Measurements from ENCODE around the gene CIAPIN1. TPM values are rescaled to one million over a fixed set of nuclear protein-coding genes. Genes with fewer than 3 reads are reported as not detected.
A peak's percentile ranks its signal among the peaks of the same experiment; 100 is the strongest.

The CIAPIN1 gene
- total and polyA plus RNA-seq, 2 of the 4 experiments (the other 2 are of a cell fraction), result 41.6 to 47.7 TPM

DNA sequence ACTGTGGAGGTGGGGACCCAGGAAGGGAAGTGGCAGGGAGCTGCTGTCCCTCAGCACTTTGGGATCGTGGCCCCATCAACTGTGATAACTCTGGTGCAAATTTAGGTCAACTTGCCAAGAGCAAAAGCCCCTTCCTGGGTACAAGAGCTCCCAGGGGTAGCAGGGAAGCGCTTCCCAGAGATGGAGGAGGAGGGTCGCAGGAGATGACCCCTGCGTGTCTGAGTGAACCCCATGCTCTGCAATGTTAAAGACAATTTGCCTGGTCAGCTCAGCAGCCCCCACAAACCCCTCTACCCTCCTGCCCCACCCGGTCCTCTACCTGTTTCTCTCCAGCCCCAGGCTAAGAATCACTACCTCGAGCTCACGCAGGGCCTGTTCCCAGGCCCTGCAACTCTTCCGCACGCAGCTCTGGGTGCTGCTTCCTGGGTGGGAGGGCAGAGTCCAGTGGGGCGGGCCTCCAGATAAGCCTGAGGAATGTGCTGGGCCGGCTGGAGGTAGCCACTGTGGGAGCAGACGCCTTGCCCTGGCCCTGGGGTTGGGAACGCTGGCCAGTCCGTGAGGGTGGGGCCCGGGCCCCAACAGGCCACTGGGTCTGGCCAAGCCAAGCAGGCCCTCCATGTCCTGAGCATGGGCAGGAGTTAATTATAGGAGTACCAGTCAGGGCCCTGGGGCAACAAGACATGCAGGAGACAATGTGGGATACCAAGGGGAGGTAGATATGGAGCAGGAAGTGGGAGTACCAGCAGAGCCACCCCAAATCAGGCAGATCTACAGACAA is 33.0 kb upstream of the CIAPIN1 start:
- Histone ChIP-seq H3K23ac (ENCODE audit: low read depth, low read length) (no peak overlapping the region; the same call in 1 of the 2 replicates), H4K5ac (ENCODE audit: low read depth, low read length) (peak overlapping the region; percentile 34; the same call in 1 of the 2 replicates), H3K4ac (ENCODE audit: low read depth, low read length) (peak overlapping the region; percentile 48), H2BK15ac (ENCODE audit: low read depth, low read length) (no peak overlapping the region; the same call in 2 of the 3 replicates), H3K9me1 (ENCODE audit: insufficient read depth, low read length) (no peaks in the 10 kb centered on the region; the same call in 1 of the 2 replicates), H2AFZ (replicated peaks; ENCODE audit: low read length, poor library complexity) (peak overlapping the region; percentile 86), H2BK120ac (ENCODE audit: low read depth, low read length) (no peak overlapping the region), H2AK5ac (ENCODE audit: low read depth, low read length) (0 out of 2 replicates have a peak overlapping the region, but pooled peaks have one; percentile 33), H3K56ac (ENCODE audit: extremely low read depth, insufficient read depth, low read length) (no peak overlapping the region; the same call in 1 of the 2 replicates), H4K8ac (ENCODE audit: low read depth in 2 of 2, low read length in 2 of 2) (peak overlapping the region in 1 of 2 experiments; percentile 76; a peak in 3 of 4 replicates), H3K14ac (replicated peaks; ENCODE audit: low read depth, low read length) (0 out of 2 replicates have a peak overlapping the region, but pooled peaks have one; percentile 11), H3K36me3 (ENCODE audit: control insufficient read depth, insufficient read depth, low read length) (no peaks in the 10 kb centered on the region), H3K4me1 (ENCODE audit: control insufficient read depth, insufficient read depth, low read length) (peaks cover 12% of the 10 kb centered on the region), H3K18ac (ENCODE audit: low read depth, low read length) (no peak overlapping the region), H3K4me2 (ENCODE audit: low read depth, low read length) (peak overlapping the region; percentile 90; the same call in 1 of the 2 replicates), H2BK5ac (ENCODE audit: low read depth, low read length, poor library complexity, severe bottlenecking) (no peak overlapping the region), H4K20me1 (ENCODE audit: insufficient read depth, low read length) (no peaks in the 10 kb centered on the region; the same call in 1 of the 2 replicates), H3K27ac (ENCODE audit: insufficient read depth, low read length) (no peak overlapping the region), H2AK9ac (replicated peaks; ENCODE audit: low read depth, low read length, poor library complexity) (peak overlapping the region; percentile 84), H2BK20ac (ENCODE audit: low read depth, low read length) (no peak overlapping the region), H3K4me3 (ENCODE audit: insufficient read depth, low read depth, low read length) (peak overlapping the region; percentile 42), H3K9me3 (ENCODE audit: control insufficient read depth, insufficient read depth, low read length) (no peaks in the 10 kb centered on the region), H3K27me3 (ENCODE audit: control insufficient read depth, insufficient read depth, low read length) (no peaks in the 10 kb centered on the region), H3K79me1 (ENCODE audit: low read depth in 1 of 2, low read length in 2 of 2) (peaks cover 9 to 22% of the 10 kb centered on the region in 2 experiments), H4K91ac (ENCODE audit: insufficient read depth, low read depth, low read length) (peak overlapping the region; percentile 46; the same call in 1 of the 2 replicates), H3K9ac (ENCODE audit: low read depth, low read length) (peak overlapping the region; percentile 6; the same call in 1 of the 2 replicates)
- BruUV-seq (replicated peaks), result no TSS peak
- in situ Hi-C loops (cut with MboI; ENCODE audit: low sequenced_read_pairs), result no loop called here
- intact Hi-C loops (cut with micrococcal nuclease), result no loop called here
- 0% methylated on average over 2 of the region's 15 CpGs; no CpG with 5 or more reads in 1 of the 2 experiments for WGBS, 2 experiments (ENCODE audit: extremely low coverage in 2 of 2, insufficient read length in 1 of 2)
- TF ChIP-seq CEBPB (IDR thresholded peaks at IDR 0.05; ENCODE audit: low read depth, low read length) (no peak), BHLHE40 (IDR thresholded peaks at IDR 0.05; ENCODE audit: low read depth, low read length) (no peak), MAFK (IDR thresholded peaks at IDR 0.05; ENCODE audit: low read depth, low read length) (no peak), RCOR1 (IDR thresholded peaks at IDR 0.05; ENCODE audit: insufficient replicate concordance, low read length) (no peak), FOS (IDR thresholded peaks at IDR 0.05; ENCODE audit: low read depth, low read length) (no peak)
- TF ChIP-seq, protein P1, sequence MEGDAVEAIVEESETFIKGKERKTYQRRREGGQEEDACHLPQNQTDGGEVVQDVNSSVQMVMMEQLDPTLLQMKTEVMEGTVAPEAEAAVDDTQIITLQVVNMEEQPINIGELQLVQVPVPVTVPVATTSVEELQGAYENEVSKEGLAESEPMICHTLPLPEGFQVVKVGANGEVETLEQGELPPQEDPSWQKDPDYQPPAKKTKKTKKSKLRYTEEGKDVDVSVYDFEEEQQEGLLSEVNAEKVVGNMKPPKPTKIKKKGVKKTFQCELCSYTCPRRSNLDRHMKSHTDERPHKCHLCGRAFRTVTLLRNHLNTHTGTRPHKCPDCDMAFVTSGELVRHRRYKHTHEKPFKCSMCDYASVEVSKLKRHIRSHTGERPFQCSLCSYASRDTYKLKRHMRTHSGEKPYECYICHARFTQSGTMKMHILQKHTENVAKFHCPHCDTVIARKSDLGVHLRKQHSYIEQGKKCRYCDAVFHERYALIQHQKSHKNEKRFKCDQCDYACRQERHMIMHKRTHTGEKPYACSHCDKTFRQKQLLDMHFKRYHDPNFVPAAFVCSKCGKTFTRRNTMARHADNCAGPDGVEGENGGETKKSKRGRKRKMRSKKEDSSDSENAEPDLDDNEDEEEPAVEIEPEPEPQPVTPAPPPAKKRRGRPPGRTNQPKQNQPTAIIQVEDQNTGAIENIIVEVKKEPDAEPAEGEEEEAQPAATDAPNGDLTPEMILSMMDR (conservative IDR thresholded peaks at IDR 0.05; ENCODE audit: low read depth, low read length), result no peak
- ATAC-seq (ENCODE audit: low read depth) (peak; percentile 46), DNase-seq (peak; percentile 13)
- dilution Hi-C loops (cut with HindIII; ENCODE audit: low sequenced_read_pairs, unreplicated experiment), result no loop called here
- ChIA-PET POLR2A (ENCODE audit: unreplicated experiment) (no interaction called here), CTCF (interaction anchor here (0.5 kb wide), 1 partner anchor 317 kb away, joined by 3 read pairs; no protein-coding TSS in a partner anchor)
